Ovary (tissue), 9 donors: ENCODE results near the gene TAB3. TPM values are rescaled to one million over a fixed set of nuclear protein-coding genes. Genes with fewer than 3 reads are reported as not detected.

ENCODE experiments used
- DNase-seq, 5 donors: peaks; one replicate each; pipeline ENCODE4 v3.0.0-alpha.2; 2019 to 2020
- H3K27ac ChIP-seq, 2 donors: fragments of 200-600 bp; one replicate each; pipeline versions ENCODE4 v1.5.1 to v1.8.0; 2019 to 2022
- H3K27me3 ChIP-seq: fragments of 200-600 bp; one replicate; pipeline ENCODE4 v1.8.0; 2022
- H3K36me3 ChIP-seq: fragments of 200-600 bp; sonication (generic); one replicate; pipeline ENCODE4 v1.5.1; 2019
- H3K4me1 ChIP-seq: one replicate; pipeline ENCODE4 v1.8.1; 2013; ENCODE audit warnings: mild to moderate bottlenecking, moderate library complexity; ENCODE audit not compliant: insufficient read depth
- H3K4me3 ChIP-seq: fragments of 200-600 bp; sonication (generic); one replicate; pipeline ENCODE4 v1.5.1; 2017
- H3K9me3 ChIP-seq, 2 donors: fragments of 200-600 bp in 1 of 2; sonication (generic) in 1 of 2; one replicate each; pipeline versions ENCODE4 v1.5.1 to v1.8.1; 2013 to 2019; ENCODE audit warnings: mild to moderate bottlenecking in 1 of 2, moderate library complexity in 1 of 2
- EP300 ChIP-seq: sonication (generic); formaldehyde crosslinking; IDR thresholded peaks from one replicate; pipeline ENCODE4 v1.6.1; 2017; ENCODE audit warnings: antibody characterized with exemption
- POLR2A ChIP-seq: fragments of 450-650 bp; IDR thresholded peaks from one replicate; pipeline ENCODE4 v1.6.1; 2017; ENCODE audit warnings: antibody characterized with exemption, mild to moderate bottlenecking, moderate library complexity
- WGBS, 3 donors: extraction: QIAGEN DNeasy Blood & Tissue Kit in 1 of 3; methylation state at CpG; one replicate each; pipeline versions ENCODE4 v1.1.5 to v1.1.7; 2013 to 2017; 5-methylcytosine and 5-hydroxymethylcytosine counted together
- intact Hi-C, 4 donors: fragments of 100-400 bp; cut with DNase I; formaldehyde crosslinking; loops; one replicate each; pipeline versions ENCODE4 v1.11.0 to v1.15.1; 2022 to 2023
- polyA plus RNA-seq, 2 donors: library from polyadenylated mRNA; stranded (reverse); fragments of 200-250 nt in 1 of 2; fragments of 350-450 nt in 1 of 2; fragmentation: Illumina TruSeq in 1 of 2; extraction: RNeasy Lipid Tissue Mini Kit (QIAGEN cat#74804) in 1 of 2; gene quantifications; one replicate each; pipeline ENCODE4 v1.2.3, GENCODE V29; 2013 to 2014
- total RNA-seq, 7 donors: library from RNA; depleted of rRNA in 2 of 7; stranded (reverse); fragments of >200 nt in 2 of 7; fragmentation: NEBNext Ultra II Directional in 3 of 7; extraction: Animal tissue kit (Norgen Biotek cat#: 25700) in 3 of 7; gene quantifications; one replicate each; pipeline versions ENCODE4 v1.1.0 to v1.2.4, GENCODE V29; 2016 to 2023
- TF ChIP-seq, protein P1 (sequence below), 3 donors: fragments of 450-650 bp in 2 of 3; fragments of 200-600 bp in 1 of 3; IDR thresholded peaks; one replicate each; pipeline versions ENCODE4 v1.5.1 to v1.8.0; 2016 to 2022; ENCODE audit warnings: antibody characterized with exemption in 3 of 3, mild to moderate bottlenecking in 1 of 3
- donor health status: DM: no; HTN: no; CAD: no; lungs with moderate emphysema.
- donor health status: DM: no; HTN: no; CAD: no.
- donor health status: Bipolar disorder and iron deficiency.
- donor health status: DM: yes; HTN: yes; CAD: no.
- donor health status: DM: no; HTN: no; CAD: no.
- donor health status: DM: yes; HTN: yes; CAD: no.

Gene TAB3
- total and polyA plus RNA-seq, 9 donors, result 7.8 to 29.5 (median 21.0) TPM

GRCh38 chrX:30794497-30794896, 94.6 kb downstream of the TAB3 start:
- 65 to 83% (median 73%) methylated on average over 2 of the region's 2 CpGs for WGBS, 3 donors
- no peak for DNase-seq

GRCh38 chrX:30793767-30794103, 95.3 kb downstream of the TAB3 start:
- Histone ChIP-seq H3K27me3 (no peaks in the 10 kb centered on the region), H3K4me3 (no peak overlapping the region), H3K36me3 (no peaks in the 10 kb centered on the region), H3K9me3 (no peaks in the 10 kb centered on the region), H3K4me1 (no peaks in the 10 kb centered on the region), H3K27ac (no peak overlapping the region)
- TF ChIP-seq, protein P1, sequence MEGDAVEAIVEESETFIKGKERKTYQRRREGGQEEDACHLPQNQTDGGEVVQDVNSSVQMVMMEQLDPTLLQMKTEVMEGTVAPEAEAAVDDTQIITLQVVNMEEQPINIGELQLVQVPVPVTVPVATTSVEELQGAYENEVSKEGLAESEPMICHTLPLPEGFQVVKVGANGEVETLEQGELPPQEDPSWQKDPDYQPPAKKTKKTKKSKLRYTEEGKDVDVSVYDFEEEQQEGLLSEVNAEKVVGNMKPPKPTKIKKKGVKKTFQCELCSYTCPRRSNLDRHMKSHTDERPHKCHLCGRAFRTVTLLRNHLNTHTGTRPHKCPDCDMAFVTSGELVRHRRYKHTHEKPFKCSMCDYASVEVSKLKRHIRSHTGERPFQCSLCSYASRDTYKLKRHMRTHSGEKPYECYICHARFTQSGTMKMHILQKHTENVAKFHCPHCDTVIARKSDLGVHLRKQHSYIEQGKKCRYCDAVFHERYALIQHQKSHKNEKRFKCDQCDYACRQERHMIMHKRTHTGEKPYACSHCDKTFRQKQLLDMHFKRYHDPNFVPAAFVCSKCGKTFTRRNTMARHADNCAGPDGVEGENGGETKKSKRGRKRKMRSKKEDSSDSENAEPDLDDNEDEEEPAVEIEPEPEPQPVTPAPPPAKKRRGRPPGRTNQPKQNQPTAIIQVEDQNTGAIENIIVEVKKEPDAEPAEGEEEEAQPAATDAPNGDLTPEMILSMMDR (IDR thresholded peaks at IDR 0.05), result no peak
- TF ChIP-seq POLR2A, result no peak
- no peak for TF ChIP-seq EP300
- intact Hi-C loops, result no loop called here
- 92 to 100% (median 95%) methylated on average over 1 of the region's 1 CpG for WGBS, 3 donors
- no peak for DNase-seq

More at GRCh38 chrX:30794497-30794896, 94.6 kb downstream of the TAB3 start:
- intact Hi-C loops, result no loop called here
- Histone ChIP-seq H3K4me3 (no peak overlapping the region), H3K27ac (no peak overlapping the region), H3K27me3 (no peaks in the 10 kb centered on the region), H3K4me1 (no peaks in the 10 kb centered on the region), H3K9me3 (no peaks in the 10 kb centered on the region), H3K36me3 (no peaks in the 10 kb centered on the region)
- TF ChIP-seq EP300, result no peak
- TF ChIP-seq POLR2A, result no peak
- TF ChIP-seq, protein P1 (IDR thresholded peaks at IDR 0.05), result no peak

GRCh38 chrX:30793075-30793766, 95.8 kb downstream of the TAB3 start:
- TF ChIP-seq, protein P1 (IDR thresholded peaks at IDR 0.05), result no peak
- TF ChIP-seq POLR2A (no peak), EP300 (no peak)
- Histone ChIP-seq H3K4me1 (no peaks in the 10 kb centered on the region), H3K36me3 (no peaks in the 10 kb centered on the region), H3K27ac (no peak overlapping the region), H3K9me3 (no peaks in the 10 kb centered on the region), H3K27me3 (no peaks in the 10 kb centered on the region), H3K4me3 (no peak overlapping the region)
- WGBS, 3 donors, result 77 to 84% (median 78%) methylated on average over 3 of the region's 3 CpGs
- intact Hi-C loops, result no loop called here
- DNase-seq, result no peak

- no peaks in the 10 kb centered on the region for H3K4me1 ChIP-seq
- H3K27me3 ChIP-seq, result no peaks in the 10 kb centered on the region
- no peaks in the 10 kb centered on the region for H3K36me3 ChIP-seq
- H3K27ac ChIP-seq, result no peak overlapping the region
- TF ChIP-seq EP300 (no peak), POLR2A (no peak)
- TF ChIP-seq, protein P1 (IDR thresholded peaks at IDR 0.05), result no peak
- 87 to 88% (median 88%) methylated on average over 8 of the region's 8 CpGs for WGBS, 3 donors
- no peak overlapping the region for H3K4me3 ChIP-seq
- intact Hi-C loops, result no loop called here
- no peak for DNase-seq
- no peaks in the 10 kb centered on the region for H3K9me3 ChIP-seq
Observed at GRCh38 chrX:30791296-30792278, 97.5 kb downstream of the TAB3 start.
